ENCODE measurements around the gene FBXL4.

- TF ChIP-seq POLR2AphosphoS5 (IDR thresholded peaks at IDR 0.05; ENCODE audit: low read depth) (no peak), CTCF (IDR thresholded peaks at IDR 0.05; ENCODE audit: insufficient read depth, low read length) (no peak), SPI1 (IDR thresholded peaks at IDR 0.05; ENCODE audit: borderline replicate concordance, low read depth) (no peak)
Measured at GRCh38 chr6:98880486-98880885, 67.3 kb downstream of the FBXL4 start.

Measured in HL-60 (cell line).